IMR-90 (cell line): Measurements from ENCODE around the gene WDR5. TPM values are rescaled to one million over a fixed set of nuclear protein-coding genes. Genes with fewer than 3 reads are reported as not detected.

Source experiments
- ATAC-seq: fragments of 200-7000 bp; cut with Tn5 transposase; 2 replicates; pipeline ENCODE4 v1.9.1; 2020; ENCODE audit warnings: low read depth, mild to moderate bottlenecking, moderate library complexity
- BruUV-seq: library from RNA; stranded (reverse); fragments of 400-500 nt; replicated peaks from 2 replicates; lab custom pipeline; 2021; lab: Mats Ljungman, UMichigan
- CTCF ChIA-PET: fragments of 300-600 bp; formaldehyde crosslinking; extraction: SDS; loops from one replicate; lab custom pipeline; 2021; ENCODE audit warnings: antibody characterized with exemption; lab: Yijun Ruan, JAX
- POLR2A ChIA-PET: fragments of 300-600 bp; sonication (Branson Sonifier 250); formaldehyde crosslinking; loops from one replicate; lab custom pipeline; 2022; ENCODE audit warnings: antibody characterized with exemption; ENCODE audit not compliant: unreplicated experiment; lab: Charles Lee
- DNase-seq: peaks from one replicate; pipeline ENCODE4 v3.0.0; 2013
- H2AFZ ChIP-seq: replicated peaks from 2 replicates; pipeline ENCODE3; 2013; ENCODE audit warnings: low read length, mild to moderate bottlenecking; ENCODE audit not compliant: poor library complexity
- H2AK5ac ChIP-seq: 2 replicates; pipeline ENCODE4 v1.6.1; 2013; ENCODE audit warnings: low read depth, low read length, inconsistent platforms
- H2AK9ac ChIP-seq: replicated peaks from 2 replicates; pipeline ENCODE3; 2013; ENCODE audit warnings: mild to moderate bottlenecking, low read depth, low read length, moderate library complexity; ENCODE audit not compliant: poor library complexity
- H2BK120ac ChIP-seq: 2 replicates; pipeline ENCODE4 v1.6.1; 2013; ENCODE audit warnings: low read depth, low read length, inconsistent platforms
- H2BK15ac ChIP-seq: 3 replicates; pipeline ENCODE4 v1.6.1; 2013; ENCODE audit warnings: low read depth, low read length, inconsistent platforms
- H2BK20ac ChIP-seq: 2 replicates; pipeline ENCODE4 v1.6.1; 2013; ENCODE audit warnings: low read depth, mild to moderate bottlenecking, inconsistent platforms, low read length, moderate library complexity
- H2BK5ac ChIP-seq: 2 replicates; pipeline ENCODE4 v1.6.1; 2013; ENCODE audit warnings: mild to moderate bottlenecking, low read depth, low read length, inconsistent platforms; ENCODE audit not compliant: poor library complexity, severe bottlenecking
- H3K14ac ChIP-seq: replicated peaks from 2 replicates; pipeline ENCODE4 v1.6.1; 2013; ENCODE audit warnings: low read depth, low read length, inconsistent platforms
- H3K18ac ChIP-seq: 2 replicates; pipeline ENCODE4 v1.6.1; 2013; ENCODE audit warnings: low read depth, low read length, control low read depth
- H3K23ac ChIP-seq: 2 replicates; pipeline ENCODE4 v1.6.1; 2013; ENCODE audit warnings: low read depth, low read length, inconsistent platforms
- H3K27ac ChIP-seq: 2 replicates; pipeline ENCODE4 v1.5.1; 2013; ENCODE audit warnings: mild to moderate bottlenecking, control low read depth, low read length; ENCODE audit not compliant: insufficient read depth
- H3K27me3 ChIP-seq: 2 replicates; pipeline ENCODE4 v1.6.1; 2013; ENCODE audit warnings: low read length; ENCODE audit not compliant: control insufficient read depth, insufficient read depth
- H3K36me3 ChIP-seq: 2 replicates; pipeline ENCODE4 v1.6.1; 2013; ENCODE audit warnings: low read length, mixed read lengths; ENCODE audit not compliant: control insufficient read depth, insufficient read depth
- H3K4ac ChIP-seq: 2 replicates; pipeline ENCODE4 v1.6.1; 2013; ENCODE audit warnings: low read depth, low read length, inconsistent platforms
- H3K4me1 ChIP-seq: 2 replicates; pipeline ENCODE4 v1.6.1; 2013; ENCODE audit warnings: low read length, mixed read lengths; ENCODE audit not compliant: control insufficient read depth, insufficient read depth
- H3K4me2 ChIP-seq: 2 replicates; pipeline ENCODE4 v1.6.1; 2013; ENCODE audit warnings: low read depth, mild to moderate bottlenecking, control low read depth, low read length, moderate library complexity
- H3K4me3 ChIP-seq: 2 replicates; pipeline ENCODE4 v1.5.1; 2013; ENCODE audit warnings: low read depth, mild to moderate bottlenecking, control low read depth, low read length, moderate library complexity; ENCODE audit not compliant: insufficient read depth
- H3K56ac ChIP-seq: 2 replicates; pipeline ENCODE4 v1.6.1; 2013; ENCODE audit warnings: low read length, inconsistent platforms; ENCODE audit not compliant: insufficient read depth; ENCODE audit errors: extremely low read depth
- H3K79me1 ChIP-seq, 2 experiments: 2 replicates each; pipeline ENCODE4 v1.6.1; 2013; ENCODE audit warnings: low read length in 2 of 2, inconsistent platforms in 1 of 2, low read depth in 1 of 2
- H3K9ac ChIP-seq: 2 replicates; pipeline ENCODE4 v1.6.1; 2013; ENCODE audit warnings: low read depth, low read length, control low read depth
- H3K9me1 ChIP-seq: 2 replicates; pipeline ENCODE4 v1.6.1; 2013; ENCODE audit warnings: low read length, inconsistent platforms; ENCODE audit not compliant: insufficient read depth
- H3K9me3 ChIP-seq: 2 replicates; pipeline ENCODE4 v1.6.1; 2013; ENCODE audit warnings: low read length; ENCODE audit not compliant: control insufficient read depth, insufficient read depth
- H4K20me1 ChIP-seq: 2 replicates; pipeline ENCODE4 v1.6.1; 2013; ENCODE audit warnings: low read length, inconsistent platforms; ENCODE audit not compliant: insufficient read depth
- H4K5ac ChIP-seq: 2 replicates; pipeline ENCODE4 v1.6.1; 2013; ENCODE audit warnings: mild to moderate bottlenecking, low read depth, low read length, control low read depth
- H4K8ac ChIP-seq, 2 experiments: 2 replicates each; pipeline ENCODE4 v1.6.1; 2013; ENCODE audit warnings: low read depth in 2 of 2, low read length in 2 of 2, control low read depth in 1 of 2, inconsistent platforms in 1 of 2
- H4K91ac ChIP-seq: 2 replicates; pipeline ENCODE4 v1.6.1; 2013; ENCODE audit warnings: low read depth, low read length, inconsistent platforms; ENCODE audit not compliant: insufficient read depth
- BHLHE40 ChIP-seq: fragments of 150-350 bp; IDR thresholded peaks from 2 replicates; pipeline ENCODE4 v1.6.1; 2016; ENCODE audit warnings: mild to moderate bottlenecking, low read depth, low read length
- CEBPB ChIP-seq: IDR thresholded peaks from 2 replicates; pipeline ENCODE4 v1.6.1; 2012; ENCODE audit warnings: low read depth, low read length, improper control_type of control experiment
- CHD1 ChIP-seq: IDR thresholded peaks from 2 replicates; pipeline ENCODE4 v1.6.1; 2012; ENCODE audit warnings: low read depth, low read length, improper control_type of control experiment
- FOS ChIP-seq: fragments of 150-350 bp; IDR thresholded peaks from 2 replicates; pipeline ENCODE4 v1.6.1; 2016; ENCODE audit warnings: low read depth, low read length
- MAFK ChIP-seq: IDR thresholded peaks from 2 replicates; pipeline ENCODE4 v1.6.1; 2012; ENCODE audit warnings: low read depth, low read length, improper control_type of control experiment
- MAZ ChIP-seq: IDR thresholded peaks from 2 replicates; pipeline ENCODE4 v1.6.1; 2012; ENCODE audit warnings: low read depth, mild to moderate bottlenecking, low read length, improper control_type of control experiment, moderate library complexity, borderline replicate concordance
- MXI1 ChIP-seq: IDR thresholded peaks from 2 replicates; pipeline ENCODE4 v1.6.1; 2012; ENCODE audit warnings: low read depth, mild to moderate bottlenecking, low read length, moderate library complexity, borderline replicate concordance
- NFE2L2 ChIP-seq: fragments of 150-350 bp; IDR thresholded peaks from 2 replicates; pipeline ENCODE4 v1.6.1; 2016; ENCODE audit warnings: low read depth, mild to moderate bottlenecking, low read length
- POLR2A ChIP-seq: IDR thresholded peaks from 2 replicates; pipeline ENCODE4 v1.6.1; 2012; ENCODE audit warnings: mild to moderate bottlenecking, low read depth, low read length
- RAD21 ChIP-seq: IDR thresholded peaks from 2 replicates; pipeline ENCODE4 v1.6.1; 2012; ENCODE audit warnings: low read length, improper control_type of control experiment
- RCOR1 ChIP-seq: IDR thresholded peaks from 2 replicates; pipeline ENCODE4 v1.6.1; 2012; ENCODE audit warnings: mild to moderate bottlenecking, low read length, improper control_type of control experiment; ENCODE audit not compliant: insufficient replicate concordance
- RFX5 ChIP-seq: IDR thresholded peaks from 2 replicates; pipeline ENCODE4 v1.8.0; 2012; ENCODE audit warnings: low read depth, mild to moderate bottlenecking, low read length, moderate library complexity
- SMC3 ChIP-seq: fragments of 150-350 bp; IDR thresholded peaks from 2 replicates; pipeline ENCODE4 v1.6.1; 2016; ENCODE audit warnings: low read depth, mild to moderate bottlenecking, antibody characterized with exemption, low read length, moderate library complexity
- WGBS, 2 experiments: methylation state at CpG; one replicate each; pipeline versions ENCODE4 v1.1.5 to v1.1.7; 2013; ENCODE audit warnings: missing lambda C conversion rate in 2 of 2; ENCODE audit not compliant: insufficient read length in 1 of 2; ENCODE audit errors: extremely low coverage in 2 of 2; 5-methylcytosine and 5-hydroxymethylcytosine counted together
- dilution Hi-C: fragments of 300-500 bp; cut with HindIII; formaldehyde crosslinking; loops from one replicate; pipeline ENCODE4 v1.14.3; 2018; ENCODE audit warnings: low sequenced_read_pairs; ENCODE audit not compliant: unreplicated experiment
- in situ Hi-C: fragments of 300-500 bp; cut with MboI; formaldehyde crosslinking; loops from 3 replicates; pipeline ENCODE4 v1.14.3; 2019; ENCODE audit warnings: low sequenced_read_pairs, inconsistent platforms, mixed read lengths
- intact Hi-C: fragments of 100-400 bp; cut with micrococcal nuclease; formaldehyde crosslinking; loops from 2 replicates; pipeline ENCODE4 v1.10.0; 2022
- polyA plus RNA-seq, 3 experiments: library from polyadenylated mRNA; depleted of rRNA; stranded (reverse); fragments of >200 nt; gene quantifications; 2 replicates each; pipeline ENCODE4 v1.2.3, GENCODE V29; 2012; ENCODE audit warnings: low replicate concordance in 1 of 3
- total RNA-seq: library from RNA; depleted of rRNA; stranded (reverse); fragments of >200 nt; gene quantifications from 2 replicates; pipeline ENCODE4 v1.2.3, GENCODE V29; 2012
- TF ChIP-seq, protein P1 (sequence below): fragments of 150-350 bp; IDR thresholded peaks from 2 replicates; pipeline ENCODE4 v1.6.1; 2017; ENCODE audit warnings: mild to moderate bottlenecking, antibody characterized with exemption, low read length, low read depth
- TF ChIP-seq, protein P2 (sequence below): conservative IDR thresholded peaks from 2 replicates; pipeline ENCODE4 v1.5.1; 2012; ENCODE audit warnings: mild to moderate bottlenecking, low read depth, low read length, improper control_type of control experiment
- TF ChIP-seq, protein P3 (sequence below): fragments of 150-350 bp; IDR thresholded peaks from 2 replicates; pipeline ENCODE4 v1.6.1; 2016; ENCODE audit warnings: low read depth, mild to moderate bottlenecking, low read length, moderate library complexity, borderline replicate concordance

The WDR5 gene
- total and polyA plus RNA-seq, 2 of the 4 experiments (the other 2 are of a cell fraction): 18.3 to 26.6 TPM

- Histone ChIP-seq H3K4me2 (no peak overlapping the region), H3K4me1 (peaks cover 6% of the 10 kb centered on the region; the same call in 1 of the 2 replicates), H3K27me3 (peaks cover 22% of the 10 kb centered on the region), H2BK20ac (no peak overlapping the region), H4K5ac (no peak overlapping the region), H2AFZ (no peak overlapping the region), H3K4ac (no peak overlapping the region), H3K18ac (no peak overlapping the region), H2AK5ac (no peak overlapping the region), H2BK120ac (no peak overlapping the region), H3K36me3 (no peaks in the 10 kb centered on the region), H3K14ac (no peak overlapping the region), H3K4me3 (no peak overlapping the region), H3K79me1 (no peaks in the 10 kb centered on the region), H4K20me1 (no peaks in the 10 kb centered on the region), H3K9ac (no peak overlapping the region), H3K56ac (no peak overlapping the region), H2BK15ac (no peak overlapping the region), H3K9me3 (no peaks in the 10 kb centered on the region), H3K9me1 (no peaks in the 10 kb centered on the region), H3K27ac (no peak overlapping the region), H2AK9ac (peak overlapping the region; percentile 42), H3K23ac (no peak overlapping the region), H4K91ac (no peak overlapping the region), H4K8ac (no peak overlapping the region), H2BK5ac (no peak overlapping the region)
- CTCF ChIA-PET: no interaction called here
- DNase-seq (no peak), ATAC-seq (no peak)
- WGBS, 2 experiments: 85% methylated on average over 5 of the region's 11 CpGs; no CpG with 5 or more reads in 1 of the 2 experiments
- BruUV-seq: no TSS peak
- in situ Hi-C loops: no loop called here
- dilution Hi-C loops: no loop called here
- POLR2A ChIA-PET: no interaction called here
- TF ChIP-seq SMC3 (no peak), RCOR1 (no peak), POLR2A (no peak), MAFK (no peak), RFX5 (no peak), RAD21 (no peak), CHD1 (no peak), MAZ (no peak), MXI1 (no peak), NFE2L2 (no peak), FOS (no peak), BHLHE40 (no peak), CEBPB (no peak)
- TF ChIP-seq, protein P1, sequence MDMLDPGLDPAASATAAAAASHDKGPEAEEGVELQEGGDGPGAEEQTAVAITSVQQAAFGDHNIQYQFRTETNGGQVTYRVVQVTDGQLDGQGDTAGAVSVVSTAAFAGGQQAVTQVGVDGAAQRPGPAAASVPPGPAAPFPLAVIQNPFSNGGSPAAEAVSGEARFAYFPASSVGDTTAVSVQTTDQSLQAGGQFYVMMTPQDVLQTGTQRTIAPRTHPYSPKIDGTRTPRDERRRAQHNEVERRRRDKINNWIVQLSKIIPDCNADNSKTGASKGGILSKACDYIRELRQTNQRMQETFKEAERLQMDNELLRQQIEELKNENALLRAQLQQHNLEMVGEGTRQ: no peak
- TF ChIP-seq, protein P2, sequence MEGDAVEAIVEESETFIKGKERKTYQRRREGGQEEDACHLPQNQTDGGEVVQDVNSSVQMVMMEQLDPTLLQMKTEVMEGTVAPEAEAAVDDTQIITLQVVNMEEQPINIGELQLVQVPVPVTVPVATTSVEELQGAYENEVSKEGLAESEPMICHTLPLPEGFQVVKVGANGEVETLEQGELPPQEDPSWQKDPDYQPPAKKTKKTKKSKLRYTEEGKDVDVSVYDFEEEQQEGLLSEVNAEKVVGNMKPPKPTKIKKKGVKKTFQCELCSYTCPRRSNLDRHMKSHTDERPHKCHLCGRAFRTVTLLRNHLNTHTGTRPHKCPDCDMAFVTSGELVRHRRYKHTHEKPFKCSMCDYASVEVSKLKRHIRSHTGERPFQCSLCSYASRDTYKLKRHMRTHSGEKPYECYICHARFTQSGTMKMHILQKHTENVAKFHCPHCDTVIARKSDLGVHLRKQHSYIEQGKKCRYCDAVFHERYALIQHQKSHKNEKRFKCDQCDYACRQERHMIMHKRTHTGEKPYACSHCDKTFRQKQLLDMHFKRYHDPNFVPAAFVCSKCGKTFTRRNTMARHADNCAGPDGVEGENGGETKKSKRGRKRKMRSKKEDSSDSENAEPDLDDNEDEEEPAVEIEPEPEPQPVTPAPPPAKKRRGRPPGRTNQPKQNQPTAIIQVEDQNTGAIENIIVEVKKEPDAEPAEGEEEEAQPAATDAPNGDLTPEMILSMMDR: no peak
- TF ChIP-seq, protein P3, sequence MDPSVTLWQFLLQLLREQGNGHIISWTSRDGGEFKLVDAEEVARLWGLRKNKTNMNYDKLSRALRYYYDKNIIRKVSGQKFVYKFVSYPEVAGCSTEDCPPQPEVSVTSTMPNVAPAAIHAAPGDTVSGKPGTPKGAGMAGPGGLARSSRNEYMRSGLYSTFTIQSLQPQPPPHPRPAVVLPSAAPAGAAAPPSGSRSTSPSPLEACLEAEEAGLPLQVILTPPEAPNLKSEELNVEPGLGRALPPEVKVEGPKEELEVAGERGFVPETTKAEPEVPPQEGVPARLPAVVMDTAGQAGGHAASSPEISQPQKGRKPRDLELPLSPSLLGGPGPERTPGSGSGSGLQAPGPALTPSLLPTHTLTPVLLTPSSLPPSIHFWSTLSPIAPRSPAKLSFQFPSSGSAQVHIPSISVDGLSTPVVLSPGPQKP: no peak
- intact Hi-C loops: no loop called here
Measured at GRCh38 chr9:134193912-134194535, 58.1 kb downstream of the WDR5 start.
